K562 treated with DMSO at 1 percent for 4 hours (cell line): ENCODE measurements around the gene LRIT1. TPM values are rescaled to one million over a fixed set of nuclear protein-coding genes. Genes with fewer than 3 reads are reported as not detected.

Experiments used
- total RNA-seq: library from RNA; unstranded; fragments of 300-600 nt; gene quantifications from 2 replicates; pipeline ENCODE4 v1.2.3, GENCODE V29; 2022; ENCODE audit not compliant: insufficient read depth

LRIT1 gene
- not detected in 2 replicates for total RNA-seq

GRCh38 chr10:84241185-84241790 lies at the start of gene LRIT1:
LRIT1 (minus strand) TSS chr10:84241546; CDS start chr10:84241439, 107 bp downstream.

DNA sequence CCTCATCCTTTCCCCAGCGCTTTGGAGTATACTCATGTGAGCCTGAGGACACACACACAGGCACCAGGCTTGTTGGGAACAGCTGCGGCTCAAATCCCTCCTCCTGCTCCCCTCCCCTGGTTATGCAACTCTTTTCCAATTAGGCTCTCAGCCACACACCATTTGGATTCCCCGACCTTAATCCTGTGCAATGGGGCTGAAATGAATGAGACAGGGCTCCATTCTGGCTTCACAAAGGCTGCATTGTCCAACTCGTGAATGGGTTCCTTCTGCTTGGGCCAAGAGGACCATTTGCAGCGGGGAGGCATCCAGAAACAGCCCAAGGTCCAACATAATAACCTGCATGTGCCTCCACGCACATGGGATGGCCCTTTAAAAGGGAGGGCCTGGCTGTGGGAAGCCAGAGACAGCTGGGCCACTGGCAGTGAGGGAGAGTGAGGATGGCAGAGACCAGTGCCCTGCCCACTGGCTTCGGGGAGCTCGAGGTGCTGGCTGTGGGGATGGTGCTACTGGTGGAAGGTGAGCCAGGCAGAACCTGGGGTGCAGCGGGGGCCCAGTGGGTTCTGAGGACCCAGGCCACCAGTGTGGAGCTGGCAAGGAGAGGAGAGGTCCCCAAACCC lies 3.4 kb upstream of the LRIT1 start, which contains the start of gene RGR:
Gene RGR (plus strand): TSS at position 403 of the 620 bp plus-strand sequence. CDS start 38 bp downstream, at position 441.

GRCh38 chr10:84225427-84226173 lies 15.7 kb downstream of the LRIT1 start, which contains the start of gene LRIT2:
LRIT2 (minus strand) TSS chr10:84225544; CDS start chr10:84225520, 24 bp downstream.

DNA sequence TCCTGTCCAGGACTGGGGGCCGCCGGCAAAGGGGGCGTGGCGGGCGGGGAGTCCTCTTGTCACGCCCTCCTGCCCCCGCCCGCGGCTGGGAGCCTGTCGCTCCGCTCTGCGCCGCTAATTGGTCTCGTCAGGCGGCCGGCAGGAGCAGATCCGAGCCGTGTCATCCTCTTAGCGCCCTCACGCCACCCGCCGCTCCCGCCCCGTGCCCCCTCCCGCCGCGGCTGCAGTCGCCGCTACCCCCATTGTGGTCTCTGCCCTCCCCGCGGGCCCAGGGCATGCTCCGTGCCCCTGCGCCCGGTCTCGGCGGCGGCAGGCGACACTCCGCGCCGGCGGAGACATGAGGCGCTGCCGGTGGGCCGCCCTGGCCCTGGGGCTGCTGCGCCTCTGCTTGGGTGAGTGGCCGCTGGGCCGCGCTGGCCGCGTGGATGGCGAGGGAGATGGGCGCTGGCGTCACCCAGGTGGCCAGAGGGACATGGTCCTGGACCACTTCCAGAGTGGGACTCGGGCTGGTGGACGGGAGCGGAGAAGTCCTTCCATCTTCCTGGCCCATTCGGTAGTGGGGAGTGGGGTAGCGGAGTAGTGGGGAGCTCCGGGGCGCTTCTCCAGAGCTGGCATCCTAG lies 46.8 kb downstream of the LRIT1 start, which contains the start of gene CDHR1:
Gene CDHR1 (plus strand): TSS at position 114 of the 620 bp plus-strand sequence. CDS start 224 bp downstream, at position 338.

Other genes with a start within 250 kb of the LRIT1 start
- gene GHITM, start 102.0 kb downstream of the LRIT1 start, total RNA-seq, result 388 and 475 TPM in 2 replicates
- gene GPR15LG, start 67.7 kb downstream of the LRIT1 start, total RNA-seq, result not detected in 2 replicates
- gene CDHR1, start 47.0 kb downstream of the LRIT1 start, total RNA-seq, result 0.22 and 0.27 TPM in 2 replicates
- not detected in 2 replicates for gene LRIT2, start 16.0 kb downstream of the LRIT1 start, total RNA-seq
- not detected in 2 replicates for gene RGR, start 3.5 kb upstream of the LRIT1 start, total RNA-seq
- gene CCSER2, start 87.0 kb upstream of the LRIT1 start, total RNA-seq, result 5.7 and 6.4 TPM in 2 replicates